ENCODE measurements around the gene ICE1. TPM values are rescaled to one million over a fixed set of nuclear protein-coding genes. Genes with fewer than 3 reads are reported as not detected.
A peak's percentile ranks its signal among the peaks of the same experiment; 100 is the strongest.

The ICE1 gene
- total and polyA plus RNA-seq, 9 of the 15 experiments (the other 6 are each of a cell fraction or from before 2014, with no cell fraction given), result 4.9 to 47.4 (median 28.2) TPM

DNA sequence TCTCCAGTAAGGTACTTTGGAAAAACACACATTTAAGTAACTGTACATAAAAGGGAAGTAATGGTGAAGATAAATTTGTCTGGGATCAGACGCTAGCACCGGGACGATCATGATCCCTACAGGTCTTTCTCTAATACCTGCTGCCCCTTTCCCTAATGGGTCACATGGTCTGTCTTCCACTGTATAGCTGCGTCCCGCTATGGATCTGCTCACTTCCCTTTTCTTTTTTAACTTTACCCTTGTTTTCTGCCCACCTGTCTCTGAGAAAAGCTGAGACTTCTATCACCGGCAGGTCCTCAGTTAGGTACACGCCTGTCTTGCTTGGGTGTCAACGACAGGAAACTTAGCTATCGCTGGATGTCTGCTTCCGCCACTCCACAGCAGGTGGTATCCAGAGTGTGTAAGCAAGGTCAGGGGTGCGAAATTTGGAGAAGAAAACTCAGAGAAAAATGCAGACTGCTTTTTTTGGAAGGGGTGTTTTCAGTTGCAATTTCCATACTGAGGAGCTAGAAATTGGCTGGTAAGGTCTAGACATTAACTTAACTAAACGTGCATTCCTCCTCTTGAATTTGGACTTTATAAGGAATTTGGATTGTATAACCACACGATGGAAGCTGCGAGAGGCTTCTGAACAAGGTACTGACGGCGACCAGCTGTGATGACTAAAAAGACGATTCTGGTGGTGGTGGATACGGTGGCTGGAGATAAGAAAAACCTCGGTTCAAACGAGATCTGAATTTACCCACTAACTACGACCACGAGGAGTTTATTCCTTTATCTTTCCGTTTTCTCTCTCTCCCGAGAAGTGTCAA, 1.1 kb upstream of the ICE1 start (continued):
- TF ChIP-seq, protein P1, sequence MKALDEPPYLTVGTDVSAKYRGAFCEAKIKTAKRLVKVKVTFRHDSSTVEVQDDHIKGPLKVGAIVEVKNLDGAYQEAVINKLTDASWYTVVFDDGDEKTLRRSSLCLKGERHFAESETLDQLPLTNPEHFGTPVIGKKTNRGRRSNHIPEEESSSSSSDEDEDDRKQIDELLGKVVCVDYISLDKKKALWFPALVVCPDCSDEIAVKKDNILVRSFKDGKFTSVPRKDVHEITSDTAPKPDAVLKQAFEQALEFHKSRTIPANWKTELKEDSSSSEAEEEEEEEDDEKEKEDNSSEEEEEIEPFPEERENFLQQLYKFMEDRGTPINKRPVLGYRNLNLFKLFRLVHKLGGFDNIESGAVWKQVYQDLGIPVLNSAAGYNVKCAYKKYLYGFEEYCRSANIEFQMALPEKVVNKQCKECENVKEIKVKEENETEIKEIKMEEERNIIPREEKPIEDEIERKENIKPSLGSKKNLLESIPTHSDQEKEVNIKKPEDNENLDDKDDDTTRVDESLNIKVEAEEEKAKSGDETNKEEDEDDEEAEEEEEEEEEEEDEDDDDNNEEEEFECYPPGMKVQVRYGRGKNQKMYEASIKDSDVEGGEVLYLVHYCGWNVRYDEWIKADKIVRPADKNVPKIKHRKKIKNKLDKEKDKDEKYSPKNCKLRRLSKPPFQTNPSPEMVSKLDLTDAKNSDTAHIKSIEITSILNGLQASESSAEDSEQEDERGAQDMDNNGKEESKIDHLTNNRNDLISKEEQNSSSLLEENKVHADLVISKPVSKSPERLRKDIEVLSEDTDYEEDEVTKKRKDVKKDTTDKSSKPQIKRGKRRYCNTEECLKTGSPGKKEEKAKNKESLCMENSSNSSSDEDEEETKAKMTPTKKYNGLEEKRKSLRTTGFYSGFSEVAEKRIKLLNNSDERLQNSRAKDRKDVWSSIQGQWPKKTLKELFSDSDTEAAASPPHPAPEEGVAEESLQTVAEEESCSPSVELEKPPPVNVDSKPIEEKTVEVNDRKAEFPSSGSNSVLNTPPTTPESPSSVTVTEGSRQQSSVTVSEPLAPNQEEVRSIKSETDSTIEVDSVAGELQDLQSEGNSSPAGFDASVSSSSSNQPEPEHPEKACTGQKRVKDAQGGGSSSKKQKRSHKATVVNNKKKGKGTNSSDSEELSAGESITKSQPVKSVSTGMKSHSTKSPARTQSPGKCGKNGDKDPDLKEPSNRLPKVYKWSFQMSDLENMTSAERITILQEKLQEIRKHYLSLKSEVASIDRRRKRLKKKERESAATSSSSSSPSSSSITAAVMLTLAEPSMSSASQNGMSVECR (CRISPR knock-in tag; IDR thresholded peaks at IDR 0.05), result peak; percentile 5; the same call in 1 of the 2 replicates
- TF ChIP-seq FOXK2 (conservative IDR thresholded peaks at IDR 0.05 in 1 of 2, IDR thresholded peaks at IDR 0.05 in 1 of 2; ENCODE audit: low read depth in 2 of 2) (no peak; a peak in 1 of 4 replicates), DMBX1 (CRISPR knock-in tag; IDR thresholded peaks at IDR 0.05; ENCODE audit: borderline replicate concordance) (0 out of 2 replicates have a peak, but pooled peaks have one; percentile 15), PML (IDR thresholded peaks at IDR 0.05; ENCODE audit: low read length) (peak; percentile 43; the same call in 1 of the 2 replicates), MYNN (IDR thresholded peaks at IDR 0.05) (no peak), MYNN (CRISPR knock-in tag; IDR thresholded peaks at IDR 0.05) (no peak)
- TF ChIP-seq, protein P2, sequence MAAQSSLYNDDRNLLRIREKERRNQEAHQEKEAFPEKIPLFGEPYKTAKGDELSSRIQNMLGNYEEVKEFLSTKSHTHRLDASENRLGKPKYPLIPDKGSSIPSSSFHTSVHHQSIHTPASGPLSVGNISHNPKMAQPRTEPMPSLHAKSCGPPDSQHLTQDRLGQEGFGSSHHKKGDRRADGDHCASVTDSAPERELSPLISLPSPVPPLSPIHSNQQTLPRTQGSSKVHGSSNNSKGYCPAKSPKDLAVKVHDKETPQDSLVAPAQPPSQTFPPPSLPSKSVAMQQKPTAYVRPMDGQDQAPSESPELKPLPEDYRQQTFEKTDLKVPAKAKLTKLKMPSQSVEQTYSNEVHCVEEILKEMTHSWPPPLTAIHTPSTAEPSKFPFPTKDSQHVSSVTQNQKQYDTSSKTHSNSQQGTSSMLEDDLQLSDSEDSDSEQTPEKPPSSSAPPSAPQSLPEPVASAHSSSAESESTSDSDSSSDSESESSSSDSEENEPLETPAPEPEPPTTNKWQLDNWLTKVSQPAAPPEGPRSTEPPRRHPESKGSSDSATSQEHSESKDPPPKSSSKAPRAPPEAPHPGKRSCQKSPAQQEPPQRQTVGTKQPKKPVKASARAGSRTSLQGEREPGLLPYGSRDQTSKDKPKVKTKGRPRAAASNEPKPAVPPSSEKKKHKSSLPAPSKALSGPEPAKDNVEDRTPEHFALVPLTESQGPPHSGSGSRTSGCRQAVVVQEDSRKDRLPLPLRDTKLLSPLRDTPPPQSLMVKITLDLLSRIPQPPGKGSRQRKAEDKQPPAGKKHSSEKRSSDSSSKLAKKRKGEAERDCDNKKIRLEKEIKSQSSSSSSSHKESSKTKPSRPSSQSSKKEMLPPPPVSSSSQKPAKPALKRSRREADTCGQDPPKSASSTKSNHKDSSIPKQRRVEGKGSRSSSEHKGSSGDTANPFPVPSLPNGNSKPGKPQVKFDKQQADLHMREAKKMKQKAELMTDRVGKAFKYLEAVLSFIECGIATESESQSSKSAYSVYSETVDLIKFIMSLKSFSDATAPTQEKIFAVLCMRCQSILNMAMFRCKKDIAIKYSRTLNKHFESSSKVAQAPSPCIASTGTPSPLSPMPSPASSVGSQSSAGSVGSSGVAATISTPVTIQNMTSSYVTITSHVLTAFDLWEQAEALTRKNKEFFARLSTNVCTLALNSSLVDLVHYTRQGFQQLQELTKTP (IDR thresholded peaks at IDR 0.05; ENCODE audit: low read depth in 1 of 2, partially characterized antibody in 2 of 2), result peak in 1 of 2 experiments; percentile 58

Measured in K562 (cell line).